ENCODE measurements around the gene IL10.
"Not testable (repeated sequence)": the region's sequence is repeated elsewhere in the genome, so short reads cannot be mapped to it uniquely, and the experiment has no call there.

Gene IL10

GRCh38 chr1:206792939-206793607 lies 20.8 kb upstream of the IL10 start:
- DNase-seq = no peak

- no peak for DNase-seq
These were observed 18.4 kb upstream of the IL10 start for GRCh38 chr1:206790502-206791250.

- no peak for DNase-seq
These were observed 16.3 kb upstream of the IL10 start for GRCh38 chr1:206788487-206789050.

GRCh38 chr1:206787891-206788290 lies 15.6 kb upstream of the IL10 start:
- DNase-seq = no peak

GRCh38 chr1:206786212-206786886 lies 14.1 kb upstream of the IL10 start:
- DNase-seq = no peak

GRCh38 chr1:206785182-206785765 lies 13.0 kb upstream of the IL10 start:
- no peak for DNase-seq

- no peak for DNase-seq
These were observed 12.2 kb upstream of the IL10 start for GRCh38 chr1:206784471-206784903.

- DNase-seq = no peak
These were observed 11.2 kb upstream of the IL10 start for GRCh38 chr1:206783506-206783905.

GRCh38 chr1:206782448-206782847 lies 10.2 kb upstream of the IL10 start:
- DNase-seq = no peak

- no peak for DNase-seq
These were observed 7.3 kb upstream of the IL10 start for GRCh38 chr1:206779638-206780037.

GRCh38 chr1:206778911-206779310 lies 6.6 kb upstream of the IL10 start:
- not testable (repeated sequence) for DNase-seq

GRCh38 chr1:206778031-206778430 lies 5.7 kb upstream of the IL10 start:
- DNase-seq = no peak

GRCh38 chr1:206776229-206776628 lies 3.9 kb upstream of the IL10 start:
- DNase-seq = no peak

GRCh38 chr1:206774093-206774492 lies 1.8 kb upstream of the IL10 start:
- no peak for DNase-seq

GRCh38 chr1:206771338-206771692 lies 979 bp downstream of the IL10 start:
- no peak for DNase-seq

- DNase-seq = no peak
These were observed 1.6 kb downstream of the IL10 start, which contains the start of gene IL19 for GRCh38 chr1:206770531-206771337. Gene IL19, plus strand, starts transcription at chr1:206770773. Its CDS starts 65,890 bp downstream, at chr1:206836663.

- no peak for DNase-seq
These were observed 3.0 kb downstream of the IL10 start for GRCh38 chr1:206769304-206769731.

- no peak for DNase-seq
These were observed 3.6 kb downstream of the IL10 start for GRCh38 chr1:206768472-206769303.

GRCh38 chr1:206766251-206766856 lies 5.9 kb downstream of the IL10 start:
- no peak for DNase-seq

- DNase-seq = not testable (repeated sequence)
These were observed 6.5 kb downstream of the IL10 start for GRCh38 chr1:206765771-206766170.

Measured in midbrain (tissue), 1 donor.